Neural progenitor cell (in vitro differentiated cells): Measurements from ENCODE around the gene CD200R1.

Experiments used
- CTCF ChIP-seq: fragments of 200-600 bp; sonication (generic); IDR thresholded peaks from 2 replicates; pipeline ENCODE4 v1.5.1; 2017; ENCODE audit warnings: antibody characterized with exemption, mild to moderate bottlenecking
- EZH2 ChIP-seq: fragments of 200-600 bp; sonication (generic); IDR thresholded peaks from 2 replicates; pipeline ENCODE4 v1.6.1; 2017; ENCODE audit warnings: antibody characterized with exemption, mild to moderate bottlenecking, moderate library complexity
- EZH2phosphoT487 ChIP-seq: fragments of 200-600 bp; sonication (generic); IDR thresholded peaks from 2 replicates; pipeline ENCODE4 v1.6.1; 2017; ENCODE audit warnings: antibody characterized with exemption

- no peak for TF ChIP-seq CTCF
- no peak for TF ChIP-seq EZH2
- TF ChIP-seq EZH2phosphoT487, result no peak
Measured at GRCh38 chr3:112871735-112872134, 103.2 kb downstream of the CD200R1 start.
